ENCODE data around the gene ODF2. TPM values are rescaled to one million over a fixed set of nuclear protein-coding genes. Genes with fewer than 3 reads are reported as not detected.
"Not testable (repeated sequence)": the region's sequence is repeated elsewhere in the genome, so short reads cannot be mapped to it uniquely, and the experiment has no call there.

The ODF2 gene
- total and polyA plus RNA-seq, 2 of the 13 experiments (the other 11 are each of a cell fraction or from before 2014, with no cell fraction given) = 9.8 to 31.3 TPM

DNA sequence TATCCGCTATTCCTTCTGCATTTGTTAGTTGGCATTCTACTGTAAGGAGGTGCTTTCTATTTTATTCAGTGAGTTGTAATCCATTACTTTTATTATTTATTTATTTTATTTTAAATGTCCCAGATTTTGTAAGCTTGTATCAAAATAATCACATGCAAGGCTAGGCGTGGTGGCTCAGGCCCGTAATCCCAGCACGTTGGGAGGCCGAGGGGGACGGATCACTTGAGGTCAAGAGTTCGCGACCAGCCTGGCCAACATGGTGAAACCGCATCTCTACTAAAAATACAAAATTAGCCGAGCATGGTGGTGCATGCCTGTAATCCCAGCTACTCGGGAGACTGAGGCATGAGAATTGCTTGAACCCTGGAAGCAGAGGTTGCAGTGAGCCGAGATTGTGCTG, 50.1 kb downstream of the ODF2 start:
- FAIRE-seq; H3K36me3 ChIP-seq (replicated peaks in 1 of 2; ENCODE audit: control insufficient read depth in 1 of 2, insufficient read depth in 2 of 2, low read length in 2 of 2); BruUV-seq (replicated peaks); H4K20me1 ChIP-seq (ENCODE audit: insufficient read depth, low read length); H3K9me3 ChIP-seq (ENCODE audit: low read length); intact Hi-C loops (cut with micrococcal nuclease; ENCODE audit: unreplicated experiment); ATAC-seq; H3K27ac ChIP-seq (ENCODE audit: extremely low read length, insufficient read depth, low read length); DNase-seq (ENCODE audit: low spot score); CTCF ChIA-PET (ENCODE audit: low intra/inter-chr PET ratio, low total read pairs); in situ Hi-C loops (cut with HindIII; ENCODE audit: extremely low pct_ligation_motif_present, low pct_unique_long_range_greater_than_20kb); H3K27me3 ChIP-seq (ENCODE audit: control insufficient read depth in 1 of 2, insufficient read depth in 2 of 2, low read length in 2 of 2); H2AFZ ChIP-seq (ENCODE audit: low read length): not testable (repeated sequence)
- H3K4me1 ChIP-seq (ENCODE audit: insufficient read depth, low read length) = peaks cover 21% of the 10 kb centered on the region
- POLR2A ChIA-PET = interaction anchor here (1.0 to 2.0 kb wide), 4 partner anchors 11 to 134 kb away, joined by 3 to 13 read pairs (median 7); partner anchors contain the start of gene SPTAN1
- peak overlapping the region in 2 of 3 experiments; percentile 82 to 96; a peak in 2 of 6 replicates for H3K4me3 ChIP-seq (replicated peaks in 1 of 3; ENCODE audit: insufficient read depth in 1 of 3, low read depth in 2 of 3, low read length in 3 of 3)
- peaks cover 19% of the 10 kb centered on the region for H3K79me2 ChIP-seq (ENCODE audit: insufficient read depth, low read length)
- H3K4me2 ChIP-seq (ENCODE audit: low read depth, low read length) = peak overlapping the region; percentile 88
- 97% methylated on average over 12 of the region's 12 CpGs for WGBS (ENCODE audit: low lambda C conversion rate)
- peak overlapping the region; percentile 87; the same call in 1 of the 2 replicates for H3K9ac ChIP-seq (ENCODE audit: insufficient read depth, low read depth, low read length)

DNA sequence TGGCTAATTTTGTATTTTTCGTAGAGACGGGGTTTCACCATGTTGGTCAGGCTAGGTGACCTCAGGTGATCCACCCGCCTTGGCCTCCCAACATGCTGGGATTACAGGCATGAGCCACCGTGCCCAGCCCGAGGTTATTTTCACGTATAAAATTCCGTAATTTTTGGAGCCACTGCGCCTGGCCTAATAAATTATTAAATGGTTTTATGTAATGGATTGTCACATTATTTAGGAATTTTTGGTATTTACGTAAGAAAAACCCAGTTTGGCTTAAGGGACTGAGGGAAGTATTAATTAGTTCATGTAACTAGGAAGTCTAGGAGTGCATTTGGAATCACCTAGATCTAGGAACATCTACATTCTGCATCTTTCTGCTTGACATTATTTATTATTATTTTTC, 57.0 kb downstream of the ODF2 start:
- POLR2A ChIA-PET = no interaction called here

More for the DNA sequence above, 57.0 kb downstream of the ODF2 start:
- Histone ChIP-seq H4K20me1 (ENCODE audit: insufficient read depth, low read length) (no peaks in the 10 kb centered on the region), H3K36me3 (replicated peaks in 1 of 2; ENCODE audit: control insufficient read depth in 1 of 2, insufficient read depth in 2 of 2, low read length in 2 of 2) (peaks cover 4 to 16% of the 10 kb centered on the region in 2 experiments), H3K4me2 (ENCODE audit: low read depth, low read length) (no peak overlapping the region), H3K4me3 (replicated peaks in 1 of 3; ENCODE audit: insufficient read depth in 1 of 3, low read depth in 2 of 3, low read length in 3 of 3) (no peak overlapping the region), H3K79me2 (ENCODE audit: insufficient read depth, low read length) (no peaks in the 10 kb centered on the region), H2AFZ (ENCODE audit: low read length) (no peak overlapping the region), H3K27ac (ENCODE audit: extremely low read length, insufficient read depth, low read length) (no peak overlapping the region), H3K9me3 (ENCODE audit: low read length) (no peaks in the 10 kb centered on the region), H3K27me3 (ENCODE audit: control insufficient read depth in 1 of 2, insufficient read depth in 2 of 2, low read length in 2 of 2) (no peaks in the 10 kb centered on the region), H3K9ac (ENCODE audit: insufficient read depth, low read depth, low read length) (no peak overlapping the region), H3K4me1 (ENCODE audit: insufficient read depth, low read length) (no peaks in the 10 kb centered on the region)
- no TSS peak for BruUV-seq (replicated peaks)
- DNase-seq (ENCODE audit: low spot score) (no peak), ATAC-seq (no peak), FAIRE-seq (no peak)
- in situ Hi-C loops (cut with HindIII; ENCODE audit: extremely low pct_ligation_motif_present, low pct_unique_long_range_greater_than_20kb) (no loop called here), intact Hi-C loops (cut with micrococcal nuclease; ENCODE audit: unreplicated experiment) (no loop called here)
- WGBS (ENCODE audit: low lambda C conversion rate) = 98% methylated on average over 9 of the region's 9 CpGs
- CTCF ChIA-PET (ENCODE audit: low intra/inter-chr PET ratio, low total read pairs) = no interaction called here
- TF ChIP-seq, protein P1, sequence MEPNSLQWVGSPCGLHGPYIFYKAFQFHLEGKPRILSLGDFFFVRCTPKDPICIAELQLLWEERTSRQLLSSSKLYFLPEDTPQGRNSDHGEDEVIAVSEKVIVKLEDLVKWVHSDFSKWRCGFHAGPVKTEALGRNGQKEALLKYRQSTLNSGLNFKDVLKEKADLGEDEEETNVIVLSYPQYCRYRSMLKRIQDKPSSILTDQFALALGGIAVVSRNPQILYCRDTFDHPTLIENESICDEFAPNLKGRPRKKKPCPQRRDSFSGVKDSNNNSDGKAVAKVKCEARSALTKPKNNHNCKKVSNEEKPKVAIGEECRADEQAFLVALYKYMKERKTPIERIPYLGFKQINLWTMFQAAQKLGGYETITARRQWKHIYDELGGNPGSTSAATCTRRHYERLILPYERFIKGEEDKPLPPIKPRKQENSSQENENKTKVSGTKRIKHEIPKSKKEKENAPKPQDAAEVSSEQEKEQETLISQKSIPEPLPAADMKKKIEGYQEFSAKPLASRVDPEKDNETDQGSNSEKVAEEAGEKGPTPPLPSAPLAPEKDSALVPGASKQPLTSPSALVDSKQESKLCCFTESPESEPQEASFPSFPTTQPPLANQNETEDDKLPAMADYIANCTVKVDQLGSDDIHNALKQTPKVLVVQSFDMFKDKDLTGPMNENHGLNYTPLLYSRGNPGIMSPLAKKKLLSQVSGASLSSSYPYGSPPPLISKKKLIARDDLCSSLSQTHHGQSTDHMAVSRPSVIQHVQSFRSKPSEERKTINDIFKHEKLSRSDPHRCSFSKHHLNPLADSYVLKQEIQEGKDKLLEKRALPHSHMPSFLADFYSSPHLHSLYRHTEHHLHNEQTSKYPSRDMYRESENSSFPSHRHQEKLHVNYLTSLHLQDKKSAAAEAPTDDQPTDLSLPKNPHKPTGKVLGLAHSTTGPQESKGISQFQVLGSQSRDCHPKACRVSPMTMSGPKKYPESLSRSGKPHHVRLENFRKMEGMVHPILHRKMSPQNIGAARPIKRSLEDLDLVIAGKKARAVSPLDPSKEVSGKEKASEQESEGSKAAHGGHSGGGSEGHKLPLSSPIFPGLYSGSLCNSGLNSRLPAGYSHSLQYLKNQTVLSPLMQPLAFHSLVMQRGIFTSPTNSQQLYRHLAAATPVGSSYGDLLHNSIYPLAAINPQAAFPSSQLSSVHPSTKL (CRISPR knock-in tag; IDR thresholded peaks at IDR 0.05) = no peak
- TF ChIP-seq AKAP8 (CRISPR knock-in tag; IDR thresholded peaks at IDR 0.05) (no peak), ZNF780A (CRISPR knock-in tag; IDR thresholded peaks at IDR 0.05) (no peak), SOX6 (IDR thresholded peaks at IDR 0.05) (no peak), SOX6 (CRISPR knock-in tag; IDR thresholded peaks at IDR 0.05) (no peak), ZNF777 (CRISPR knock-in tag; IDR thresholded peaks at IDR 0.05) (no peak), ARNT2 (CRISPR knock-in tag; IDR thresholded peaks at IDR 0.05; ENCODE audit: low read depth) (no peak), NFKBIZ (CRISPR knock-in tag; IDR thresholded peaks at IDR 0.05) (no peak)
- TF ChIP-seq, protein P2, sequence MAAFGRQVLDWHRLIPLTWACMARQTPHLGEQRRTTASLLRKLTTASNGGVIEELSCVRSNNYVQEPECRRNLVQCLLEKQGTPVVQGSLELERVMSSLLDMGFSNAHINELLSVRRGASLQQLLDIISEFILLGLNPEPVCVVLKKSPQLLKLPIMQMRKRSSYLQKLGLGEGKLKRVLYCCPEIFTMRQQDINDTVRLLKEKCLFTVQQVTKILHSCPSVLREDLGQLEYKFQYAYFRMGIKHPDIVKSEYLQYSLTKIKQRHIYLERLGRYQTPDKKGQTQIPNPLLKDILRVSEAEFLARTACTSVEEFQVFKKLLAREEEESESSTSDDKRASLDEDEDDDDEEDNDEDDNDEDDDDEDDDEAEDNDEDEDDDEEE (CRISPR knock-in tag; IDR thresholded peaks at IDR 0.05) = no peak

All from HepG2 (cell line).